GM21619 (cell line): Measurements from ENCODE around the gene ESR1.
"Not testable (repeated sequence)": the region's sequence is repeated elsewhere in the genome, so short reads cannot be mapped to it uniquely, and the experiment has no call there.

Source experiments
- ATAC-seq: cut with Tn5 transposase; IDR thresholded peaks from one replicate; pipeline ENCODE4 v1.9.1; 2021; ENCODE audit not compliant: unreplicated experiment

ESR1 gene

GRCh38 chr6:151885234-151885633 is 77.8 kb downstream of the ESR1 start:
- no peak for ATAC-seq

- ATAC-seq = no peak
These were observed 84.0 kb downstream of the ESR1 start for GRCh38 chr6:151891524-151891923.

GRCh38 chr6:151894426-151894825 is 86.9 kb downstream of the ESR1 start:
- ATAC-seq = not testable (repeated sequence)

GRCh38 chr6:151899221-151899620 is 91.7 kb downstream of the ESR1 start:
- ATAC-seq = not testable (repeated sequence)

GRCh38 chr6:151899796-151900195 is 92.3 kb downstream of the ESR1 start:
- ATAC-seq = not testable (repeated sequence)

GRCh38 chr6:151900256-151900655 is 92.8 kb downstream of the ESR1 start:
- ATAC-seq = no peak

GRCh38 chr6:151901009-151901411 is 93.5 kb downstream of the ESR1 start:
- no peak for ATAC-seq

- ATAC-seq = no peak
These were observed 97.1 kb downstream of the ESR1 start for GRCh38 chr6:151904631-151905030.

GRCh38 chr6:151905072-151905471 is 97.6 kb downstream of the ESR1 start:
- no peak for ATAC-seq

- ATAC-seq = no peak
These were observed 98.4 kb downstream of the ESR1 start for GRCh38 chr6:151905854-151906253.

- no peak for ATAC-seq
These were observed 103.9 kb downstream of the ESR1 start for GRCh38 chr6:151911401-151911800.

GRCh38 chr6:151914484-151914883 is 107.0 kb downstream of the ESR1 start:
- ATAC-seq = no peak

- no peak for ATAC-seq
These were observed 108.6 kb downstream of the ESR1 start for GRCh38 chr6:151916075-151916474.

- ATAC-seq = no peak
These were observed 109.2 kb downstream of the ESR1 start for GRCh38 chr6:151916680-151917164.

GRCh38 chr6:151917531-151918329 is 110.2 kb downstream of the ESR1 start:
- no peak for ATAC-seq

GRCh38 chr6:151940307-151940706 is 132.8 kb downstream of the ESR1 start:
- no peak for ATAC-seq

GRCh38 chr6:151948002-151948743 is 140.7 kb downstream of the ESR1 start:
- ATAC-seq = no peak

- ATAC-seq = no peak
These were observed 150.8 kb downstream of the ESR1 start for GRCh38 chr6:151958332-151958731.

GRCh38 chr6:151959086-151959485 is 151.6 kb downstream of the ESR1 start:
- no peak for ATAC-seq

- ATAC-seq = no peak
These were observed 154.3 kb downstream of the ESR1 start for GRCh38 chr6:151961809-151962208.

- ATAC-seq = no peak
These were observed 154.9 kb downstream of the ESR1 start for GRCh38 chr6:151962246-151962846.

- no peak for ATAC-seq
These were observed 155.5 kb downstream of the ESR1 start for GRCh38 chr6:151963001-151963400.
